Duodenal mucosa (tissue), 2 donors: ENCODE results near the gene COL4A4.

Experiments used
- H3K27ac ChIP-seq: one replicate; pipeline ENCODE4 v1.7.0; 2013; ENCODE audit warnings: low read depth, low read length
- H3K27me3 ChIP-seq, 2 donors: one replicate each; pipeline ENCODE4 v1.7.0; 2013; ENCODE audit warnings: low read length in 2 of 2, control low read depth in 1 of 2; ENCODE audit not compliant: insufficient read depth in 2 of 2, control insufficient read depth in 1 of 2
- H3K36me3 ChIP-seq, 2 donors: one replicate each; pipeline ENCODE4 v1.7.0; 2013; ENCODE audit warnings: low read length in 2 of 2, control low read depth in 1 of 2; ENCODE audit not compliant: insufficient read depth in 2 of 2, control insufficient read depth in 1 of 2
- H3K4me1 ChIP-seq, 2 donors: one replicate each; pipeline ENCODE4 v1.7.0; 2013; ENCODE audit warnings: low read length in 2 of 2, control low read depth in 1 of 2; ENCODE audit not compliant: insufficient read depth in 2 of 2, control insufficient read depth in 1 of 2
- H3K4me3 ChIP-seq, 2 donors: one replicate each; pipeline ENCODE4 v1.7.0; 2013; ENCODE audit warnings: low read length in 2 of 2, low read depth in 1 of 2
- H3K9ac ChIP-seq, 2 donors: one replicate each; pipeline ENCODE4 v1.7.0; 2013; ENCODE audit warnings: low read length in 2 of 2, low read depth in 1 of 2
- H3K9me3 ChIP-seq, 2 donors: one replicate each; pipeline ENCODE4 v1.7.0; 2013; ENCODE audit warnings: low read length in 2 of 2, control low read depth in 1 of 2; ENCODE audit not compliant: control insufficient read depth in 1 of 2

The COL4A4 gene

DNA sequence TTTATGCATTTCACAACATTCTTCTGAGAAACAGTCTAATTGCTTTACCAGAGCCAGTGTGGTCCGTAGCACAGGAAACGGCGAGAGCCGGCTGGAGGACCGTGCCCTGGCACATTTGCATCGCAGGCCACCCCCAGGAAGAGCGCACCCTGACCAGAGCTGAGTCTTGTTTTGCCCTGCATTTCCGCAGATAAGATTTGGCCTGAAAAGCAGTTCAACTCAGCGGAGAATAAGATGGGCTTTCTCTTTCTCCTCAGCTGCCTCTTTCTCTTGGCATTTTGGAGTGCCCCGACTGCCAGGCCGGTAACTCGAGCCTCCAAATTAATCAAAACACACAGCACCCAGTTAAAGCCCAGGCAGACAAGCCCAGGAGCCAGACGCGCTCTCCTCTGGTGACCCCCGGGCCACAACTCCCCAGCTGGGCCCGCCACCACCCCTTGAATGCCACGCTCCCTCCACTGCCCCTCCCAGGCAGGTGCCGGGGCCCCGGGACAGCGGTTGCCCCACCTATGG is 464 bp downstream of the COL4A4 start:
- H3K9me3 ChIP-seq, result no peaks in the 10 kb centered on the region
- peaks cover 5 to 9% of the 10 kb centered on the region in 2 donors for H3K4me1 ChIP-seq
- H3K27ac ChIP-seq, result peak overlapping the region; percentile 14
- H3K27me3 ChIP-seq, result peaks cover 25 to 47% of the 10 kb centered on the region in 2 donors
- H3K4me3 ChIP-seq, result peak overlapping the region; percentile 50 to 66
- no peaks in the 10 kb centered on the region for H3K36me3 ChIP-seq
- no peak overlapping the region for H3K9ac ChIP-seq

DNA sequence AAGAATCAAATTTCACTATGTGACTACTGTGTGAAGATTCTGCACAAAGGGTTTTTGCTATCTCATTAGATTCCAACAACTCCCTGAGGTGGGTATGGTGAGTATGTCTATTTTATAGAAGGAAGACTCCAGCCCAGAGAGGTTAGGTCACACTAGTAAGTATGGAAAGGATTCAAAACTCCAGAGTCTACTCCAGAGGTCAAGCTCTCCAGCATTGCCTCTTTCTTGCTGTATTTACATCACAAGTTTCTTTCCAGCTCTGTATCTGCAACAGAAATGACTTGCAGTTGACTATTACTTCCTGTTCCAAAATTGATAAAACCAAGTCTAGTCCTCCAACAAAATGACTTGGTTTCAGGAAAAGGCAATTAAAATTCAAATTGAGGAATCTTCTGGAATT is 2.1 kb downstream of the COL4A4 start:
- Histone ChIP-seq H3K4me3 (no peak overlapping the region), H3K4me1 (peaks cover 5 to 9% of the 10 kb centered on the region in 2 donors), H3K27me3 (peaks cover 22 to 47% of the 10 kb centered on the region in 2 donors), H3K27ac (no peak overlapping the region), H3K9me3 (no peaks in the 10 kb centered on the region), H3K36me3 (no peaks in the 10 kb centered on the region), H3K9ac (no peak overlapping the region)

DNA sequence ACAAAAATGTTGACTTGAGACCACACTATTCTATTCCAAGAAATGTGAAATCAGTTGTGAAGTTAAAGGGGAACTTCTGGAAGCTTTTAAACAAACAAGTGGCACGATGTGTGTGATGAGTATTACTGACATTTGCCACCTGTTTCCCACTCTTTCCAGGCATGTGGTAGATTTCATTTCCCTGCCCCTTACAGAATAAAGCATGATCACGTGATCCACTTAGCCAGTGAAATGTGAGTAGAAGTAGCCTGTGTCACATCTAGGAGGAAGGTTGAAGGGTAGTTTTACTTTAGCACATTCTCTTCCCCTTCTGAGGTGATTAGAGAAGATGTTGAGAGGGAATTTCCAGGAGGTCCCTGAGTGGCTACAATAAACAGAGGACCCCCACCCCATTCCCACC is 3.8 kb downstream of the COL4A4 start:
- Histone ChIP-seq H3K9me3 (no peaks in the 10 kb centered on the region), H3K4me3 (no peak overlapping the region), H3K4me1 (peaks cover 5 to 9% of the 10 kb centered on the region in 2 donors), H3K36me3 (no peaks in the 10 kb centered on the region), H3K27ac (no peak overlapping the region), H3K27me3 (peaks cover 17 to 36% of the 10 kb centered on the region in 2 donors), H3K9ac (no peak overlapping the region)

DNA sequence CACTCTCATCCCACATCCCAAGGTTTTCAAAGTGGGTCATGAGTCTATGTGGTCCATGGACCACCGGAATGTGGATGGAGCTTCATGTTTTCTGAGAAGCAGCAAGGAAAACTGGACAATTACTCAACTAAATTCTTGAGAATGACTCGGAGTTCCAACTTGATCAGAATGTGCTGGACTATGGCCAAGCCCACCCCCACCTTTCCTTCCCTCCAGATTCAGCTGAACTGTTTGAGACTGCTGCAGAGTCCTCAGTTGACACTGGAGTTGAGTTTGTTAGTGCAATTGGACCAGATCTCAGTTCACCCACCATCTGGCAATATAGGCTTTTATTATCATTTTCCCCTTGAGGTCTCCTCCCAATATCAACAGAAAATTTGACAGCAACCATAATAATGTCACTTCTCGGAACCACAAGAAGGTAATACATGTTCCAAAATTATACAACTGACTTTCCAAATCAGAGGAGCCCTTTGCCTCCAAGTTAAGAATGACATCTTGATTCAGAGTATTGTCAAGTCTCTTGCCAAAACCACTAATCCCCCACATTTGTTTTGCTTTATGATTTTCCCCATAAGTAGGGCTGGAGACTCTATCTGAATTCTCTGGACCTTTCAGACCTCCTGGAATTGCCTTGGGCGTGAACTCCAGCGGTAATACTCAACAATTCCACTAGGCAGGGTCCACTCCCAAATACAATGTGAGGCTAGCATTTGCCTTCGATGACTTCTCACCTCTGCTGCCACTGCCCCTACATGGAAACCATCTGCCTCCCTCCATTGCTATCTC is 8.8 kb downstream of the COL4A4 start:
- Histone ChIP-seq H3K4me1 (no peaks in the 10 kb centered on the region), H3K27ac (no peak overlapping the region), H3K9me3 (no peaks in the 10 kb centered on the region)

DNA sequence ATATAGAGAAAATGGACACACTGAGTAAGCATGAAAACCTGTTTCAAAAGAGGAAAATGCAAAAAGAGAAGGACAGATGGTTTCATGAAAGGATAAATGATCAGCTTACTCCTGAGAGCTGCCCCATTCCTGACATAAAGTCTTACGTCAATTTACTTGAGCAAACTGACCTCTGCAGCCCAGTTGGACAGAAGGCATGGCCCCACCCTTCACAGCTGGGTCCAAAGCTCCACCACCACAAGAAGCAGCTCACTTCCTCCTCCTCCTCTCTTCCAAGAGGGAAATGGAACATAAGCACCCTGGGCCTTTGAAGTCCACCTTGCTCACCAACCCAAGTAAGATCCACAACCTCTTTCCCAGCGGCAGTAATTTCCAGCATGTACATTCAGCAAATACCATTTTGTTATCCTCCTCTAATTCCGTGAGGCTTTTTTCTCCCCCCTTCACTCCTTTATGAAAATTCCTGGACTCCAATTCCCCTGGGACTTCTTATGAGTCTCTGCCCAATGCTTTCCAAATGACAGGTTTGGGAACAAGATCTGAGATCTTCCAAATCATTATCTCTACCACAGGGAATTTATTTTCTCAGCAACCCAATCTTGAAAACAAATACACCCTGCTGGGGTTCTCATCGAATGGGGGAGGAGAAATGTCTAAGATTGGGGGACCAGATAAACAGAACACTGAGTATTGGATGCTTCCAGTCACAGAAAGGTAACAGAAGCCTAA is 10.1 kb downstream of the COL4A4 start:
- Histone ChIP-seq H3K9ac (no peak overlapping the region), H3K27me3 (no peaks in the 10 kb centered on the region), H3K4me3 (no peak overlapping the region), H3K36me3 (no peaks in the 10 kb centered on the region), H3K27ac (no peak overlapping the region), H3K4me1 (no peaks in the 10 kb centered on the region), H3K9me3 (no peaks in the 10 kb centered on the region)

More for the DNA sequence above, 8.8 kb downstream of the COL4A4 start:
- H3K4me3 ChIP-seq, result no peak overlapping the region
- no peaks in the 10 kb centered on the region for H3K36me3 ChIP-seq
- H3K9ac ChIP-seq, result no peak overlapping the region
- no peaks in the 10 kb centered on the region for H3K27me3 ChIP-seq

DNA sequence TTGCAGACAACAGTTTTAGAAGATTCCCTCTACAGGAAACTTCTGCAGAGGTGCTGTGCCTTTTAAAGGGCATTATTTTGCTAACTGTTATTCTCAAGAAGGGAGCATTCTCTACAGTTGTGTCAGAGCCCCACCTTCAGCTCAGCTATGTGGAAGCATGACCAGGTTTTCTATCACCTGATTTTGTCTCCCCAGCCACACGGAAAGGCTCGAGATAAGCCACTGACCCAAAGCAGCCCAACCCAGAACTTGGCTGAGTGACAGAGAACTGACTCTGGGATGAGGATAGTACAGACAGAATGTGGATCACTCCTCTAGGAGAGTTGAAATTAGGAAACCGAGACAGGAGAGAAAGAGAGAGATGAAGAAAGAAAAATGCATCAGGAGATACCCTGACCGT is 10.7 kb downstream of the COL4A4 start:
- H3K4me1 ChIP-seq, result no peaks in the 10 kb centered on the region
- H3K36me3 ChIP-seq, result no peaks in the 10 kb centered on the region
- no peaks in the 10 kb centered on the region for H3K27me3 ChIP-seq
- H3K4me3 ChIP-seq, result no peak overlapping the region
- H3K9ac ChIP-seq, result no peak overlapping the region
- no peaks in the 10 kb centered on the region for H3K9me3 ChIP-seq
- no peak overlapping the region for H3K27ac ChIP-seq

DNA sequence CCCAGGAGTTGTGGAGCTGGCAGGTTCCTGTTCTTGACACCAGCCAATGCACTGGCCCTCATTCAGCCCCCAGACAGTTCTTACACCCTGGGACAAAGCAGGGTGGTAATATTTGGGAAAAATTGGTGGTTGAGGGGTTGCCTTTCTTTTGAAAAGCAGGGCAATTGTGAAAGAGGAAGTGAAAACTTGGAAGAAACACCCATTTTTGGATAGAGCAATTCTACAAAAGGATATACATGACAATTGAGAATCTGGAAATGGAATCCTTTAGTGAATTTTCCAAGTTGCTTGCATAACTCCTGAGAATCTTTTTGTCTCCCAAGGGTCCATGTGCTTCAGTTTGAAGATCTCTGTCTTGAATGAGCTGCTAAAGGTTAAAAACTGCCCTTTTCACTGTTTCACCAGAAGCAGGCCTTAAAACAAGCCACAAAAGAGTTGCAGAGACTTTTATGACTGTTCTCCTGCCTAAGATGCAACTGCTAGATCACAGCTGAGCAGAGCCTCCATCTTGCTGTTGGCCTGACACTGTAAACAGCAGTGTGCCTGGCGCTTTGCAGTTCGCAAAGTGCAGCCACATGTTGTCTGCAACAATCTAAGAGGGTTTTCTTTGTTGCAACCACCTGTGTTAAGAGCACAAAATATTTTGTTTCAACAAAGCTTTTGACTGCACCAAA is 11.8 kb downstream of the COL4A4 start:
- H3K4me3 ChIP-seq, result no peak overlapping the region
- no peaks in the 10 kb centered on the region for H3K4me1 ChIP-seq
- no peaks in the 10 kb centered on the region for H3K9me3 ChIP-seq
- H3K27ac ChIP-seq, result no peak overlapping the region
- no peaks in the 10 kb centered on the region for H3K27me3 ChIP-seq
- no peaks in the 10 kb centered on the region for H3K36me3 ChIP-seq
- no peak overlapping the region for H3K9ac ChIP-seq

DNA sequence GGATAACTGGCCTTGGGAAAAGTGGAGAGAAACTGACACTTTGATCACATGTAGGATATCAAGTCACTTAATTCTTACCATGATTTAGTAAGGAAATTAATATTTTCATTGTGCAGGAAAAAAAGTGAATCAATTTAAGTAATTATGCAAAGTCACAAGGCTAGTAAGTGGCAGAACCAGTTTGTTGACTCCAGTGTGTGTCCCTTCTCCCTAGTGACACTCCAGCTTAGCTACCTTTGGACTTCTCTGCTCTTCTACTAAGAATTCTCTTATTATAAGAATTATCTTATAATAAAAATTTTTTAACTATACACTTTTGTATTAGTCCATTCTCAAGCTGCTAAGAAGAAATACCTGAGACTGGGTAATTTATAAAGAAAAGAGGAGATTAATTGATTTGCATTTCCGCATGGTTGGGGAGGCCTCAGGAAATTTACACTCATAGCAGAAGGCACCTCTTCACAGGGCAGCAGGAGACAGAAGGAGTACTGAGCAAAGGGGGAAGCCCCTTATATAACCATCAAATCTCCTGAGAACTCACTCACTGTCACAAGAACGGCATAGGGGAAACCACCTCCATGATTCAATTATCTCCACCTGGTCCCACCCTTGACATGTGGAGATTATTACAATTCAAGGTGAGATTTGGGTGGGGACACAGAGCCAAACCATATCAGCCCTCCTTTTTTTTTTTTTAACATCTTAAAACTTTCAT is 13.6 kb downstream of the COL4A4 start:
- H3K27ac ChIP-seq, result no peak overlapping the region
- H3K4me1 ChIP-seq, result no peaks in the 10 kb centered on the region
- H3K27me3 ChIP-seq, result no peaks in the 10 kb centered on the region
- H3K36me3 ChIP-seq, result no peaks in the 10 kb centered on the region
- H3K9ac ChIP-seq, result no peak overlapping the region
- no peak overlapping the region for H3K4me3 ChIP-seq
- H3K9me3 ChIP-seq, result no peaks in the 10 kb centered on the region

DNA sequence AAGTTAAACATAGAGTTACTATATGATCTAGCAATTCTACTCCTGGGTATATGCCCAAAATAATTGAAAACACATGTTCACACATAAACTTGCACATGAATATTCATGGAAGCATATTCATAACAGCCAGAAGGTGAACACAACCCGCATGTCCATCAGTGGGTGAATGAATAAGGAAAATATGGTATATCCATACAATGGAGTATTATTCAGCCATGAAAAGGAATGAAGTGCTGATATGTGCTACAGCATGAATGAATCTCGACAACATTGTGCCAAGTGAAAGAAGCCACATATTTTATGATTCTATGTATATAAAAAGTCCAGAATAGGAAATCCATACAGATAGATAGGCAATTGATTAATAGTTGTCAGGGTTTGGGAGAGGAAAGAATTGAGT is 15.9 kb downstream of the COL4A4 start:
- Histone ChIP-seq H3K9me3 (no peaks in the 10 kb centered on the region), H3K27me3 (no peaks in the 10 kb centered on the region), H3K4me3 (no peak overlapping the region), H3K36me3 (no peaks in the 10 kb centered on the region), H3K27ac (no peak overlapping the region), H3K9ac (no peak overlapping the region), H3K4me1 (no peaks in the 10 kb centered on the region)
